Heart left ventricle (tissue), 16 donors: ENCODE measurements around the gene AMPD2. TPM values are rescaled to one million over a fixed set of nuclear protein-coding genes. Genes with fewer than 3 reads are reported as not detected.

Experiments
- ATAC-seq, 4 donors: fragments of 200-7000 bp; cut with Tn5 transposase; one replicate each; pipeline ENCODE4 v1.9.1; 2020 to 2022; ENCODE audit warnings: moderate library complexity in 4 of 4, mild to moderate bottlenecking in 3 of 4, moderate number of reproducible peaks in 1 of 4
- DNase-seq, 5 donors: peaks; one replicate each; pipeline ENCODE4 v3.0.0-alpha.2; 2020
- H3K27ac ChIP-seq, 12 donors: fragments of 200-600 bp; sonication (generic) in 4 of 12; one replicate each; pipeline versions ENCODE4 v1.5.0 to v1.8.0; 2016 to 2022; ENCODE audit warnings: mild to moderate bottlenecking in 2 of 12
- H3K27me3 ChIP-seq, 9 donors: fragments of 200-600 bp; sonication (generic) in 2 of 9; one replicate each; pipeline versions ENCODE4 v1.5.1 to v1.8.0; 2016 to 2022; ENCODE audit warnings: mild to moderate bottlenecking in 3 of 9
- H3K36me3 ChIP-seq, 9 donors: fragments of 200-600 bp; sonication (generic) in 2 of 9; one replicate each; pipeline versions ENCODE4 v1.5.0 to v1.8.0; 2018 to 2022; ENCODE audit warnings: mild to moderate bottlenecking in 2 of 9
- H3K4me1 ChIP-seq, 12 donors: fragments of 200-600 bp; sonication (generic) in 4 of 12; one replicate each; pipeline versions ENCODE4 v1.5.0 to v1.8.0; 2016 to 2022; ENCODE audit warnings: mild to moderate bottlenecking in 3 of 12
- H3K4me3 ChIP-seq, 12 donors: fragments of 200-600 bp; sonication (generic) in 4 of 12; one replicate each; pipeline versions ENCODE4 v1.5.0 to v1.8.0; 2017 to 2022; ENCODE audit warnings: mild to moderate bottlenecking in 9 of 12, moderate library complexity in 4 of 12
- H3K9me3 ChIP-seq, 12 donors: fragments of 200-600 bp; sonication (generic) in 4 of 12; one replicate each; pipeline versions ENCODE4 v1.5.0 to v1.8.0; 2016 to 2022; ENCODE audit warnings: mild to moderate bottlenecking in 1 of 12
- POLR2A ChIP-seq, 2 donors: fragments of 450-650 bp; IDR thresholded peaks; one replicate each; pipeline ENCODE4 v1.6.1; 2017; ENCODE audit warnings: antibody characterized with exemption in 2 of 2, mild to moderate bottlenecking in 2 of 2, moderate library complexity in 2 of 2
- WGBS, 4 donors: extraction: QIAGEN DNeasy Blood & Tissue Kit in 2 of 4; methylation state at CpG; one replicate each; pipeline versions ENCODE4 v1.1.5 to v1.1.7; 2013 to 2018; 5-methylcytosine and 5-hydroxymethylcytosine counted together
- intact Hi-C, 10 donors: fragments of 100-400 bp; cut with DNase I; formaldehyde crosslinking; loops; one replicate each; pipeline versions ENCODE4 v1.11.1 to v1.14.2; 2022
- polyA plus RNA-seq, 2 donors: library from polyadenylated mRNA; stranded (reverse); fragments of 200-250 nt; gene quantifications; one replicate each; pipeline ENCODE4 v1.2.3, GENCODE V29; 2013
- total RNA-seq, 9 donors: library from RNA; depleted of rRNA in 2 of 9; stranded (reverse); fragments of >200 nt in 2 of 9; fragmentation: NEBNext Ultra II Directional in 3 of 9; extraction: Animal tissue kit (Norgen Biotek cat#: 25700) in 3 of 9; gene quantifications; one replicate each; pipeline versions ENCODE4 v1.1.0 to v1.2.4, GENCODE V29; 2016 to 2023
- TF ChIP-seq, protein P1 (sequence below), 12 donors: fragments of 200-600 bp; sonication (generic) in 4 of 12; IDR thresholded peaks; one replicate each; pipeline versions ENCODE4 v1.5.0 to v1.8.0; 2018 to 2022; ENCODE audit warnings: antibody characterized with exemption in 12 of 12, mild to moderate bottlenecking in 5 of 12
- donor health status: ischemic (EF 13 %, LVEDD 7.1; RV severe dilation, severe dysfunction).
- donor health status: healthy with polysubstance abuse.
- donor health status: DM: no; HTN: yes; CAD: no.
- donor health status: DM: no; HTN: no; CAD: no.
- donor health status: ischemic (EF 25% LVEDD 6.9; RV normal size, moderate dysfunction).
- donor health status: ischemic (EF 25% LVEDD 5.7; RV mildly dilated, moderate dysfunction).
- donor health status: healthy.
- donor health status: DM: yes; HTN: yes; CAD: no.
- donor health status: ischemic (EF 35%, LVEDD 5.7; RV mildly dilated, moderate dysfunction).
- donor health status: nonischemic (EF 11% LVEDD 7.7; RV severe dilation, severe dysfunction).
- donor health status: DM: yes; HTN: yes; CAD: no.
- donor health status: PGD.
- donor health status: ischemic (EF 29% LVEDD 5.4; RV normal size, mild dysfunction).
- donor health status: nonischemic (EF 23%, LVEDD 6.1; RV moderate dilation, normal function).

AMPD2 gene
- total and polyA plus RNA-seq, 11 donors: 7.4 to 29.9 (median 10.0) TPM

DNA sequence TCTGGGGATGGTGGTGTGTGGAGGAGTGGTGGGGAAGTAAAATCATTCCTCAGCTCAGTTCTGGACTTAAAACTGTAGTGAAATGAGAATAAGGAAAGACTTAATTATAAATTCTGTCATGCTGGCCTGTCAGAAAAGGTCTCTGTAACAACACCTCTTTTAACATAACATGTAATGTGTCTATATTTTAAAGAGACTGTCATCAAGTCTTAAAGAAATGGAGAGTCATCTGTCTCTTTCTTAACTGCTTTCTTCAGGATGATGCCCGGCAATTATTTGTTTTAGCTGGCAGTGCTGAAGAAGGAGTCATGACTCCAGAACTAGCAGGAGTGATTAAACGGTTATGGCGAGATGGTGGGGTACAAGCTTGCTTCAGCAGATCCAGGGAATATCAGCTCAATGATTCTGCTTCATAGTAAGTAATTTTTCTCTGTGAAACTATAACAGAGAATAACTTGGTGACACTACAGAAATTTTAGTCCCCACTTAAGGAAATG is 40.6 kb upstream of the AMPD2 start:
- Histone ChIP-seq H3K9me3 (no peaks in the 10 kb centered on the region), H3K27me3 (no peaks in the 10 kb centered on the region), H3K27ac (peak overlapping the region in 1 of 12 donors; percentile 3), H3K36me3 (peaks cover 0 to 94% (median 68%) of the 10 kb centered on the region in 9 donors), H3K4me3 (no peak overlapping the region), H3K4me1 (peaks cover 0 to 27% (median 15%) of the 10 kb centered on the region in 12 donors)
- TF ChIP-seq, protein P1, sequence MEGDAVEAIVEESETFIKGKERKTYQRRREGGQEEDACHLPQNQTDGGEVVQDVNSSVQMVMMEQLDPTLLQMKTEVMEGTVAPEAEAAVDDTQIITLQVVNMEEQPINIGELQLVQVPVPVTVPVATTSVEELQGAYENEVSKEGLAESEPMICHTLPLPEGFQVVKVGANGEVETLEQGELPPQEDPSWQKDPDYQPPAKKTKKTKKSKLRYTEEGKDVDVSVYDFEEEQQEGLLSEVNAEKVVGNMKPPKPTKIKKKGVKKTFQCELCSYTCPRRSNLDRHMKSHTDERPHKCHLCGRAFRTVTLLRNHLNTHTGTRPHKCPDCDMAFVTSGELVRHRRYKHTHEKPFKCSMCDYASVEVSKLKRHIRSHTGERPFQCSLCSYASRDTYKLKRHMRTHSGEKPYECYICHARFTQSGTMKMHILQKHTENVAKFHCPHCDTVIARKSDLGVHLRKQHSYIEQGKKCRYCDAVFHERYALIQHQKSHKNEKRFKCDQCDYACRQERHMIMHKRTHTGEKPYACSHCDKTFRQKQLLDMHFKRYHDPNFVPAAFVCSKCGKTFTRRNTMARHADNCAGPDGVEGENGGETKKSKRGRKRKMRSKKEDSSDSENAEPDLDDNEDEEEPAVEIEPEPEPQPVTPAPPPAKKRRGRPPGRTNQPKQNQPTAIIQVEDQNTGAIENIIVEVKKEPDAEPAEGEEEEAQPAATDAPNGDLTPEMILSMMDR (IDR thresholded peaks at IDR 0.05): no peak
- TF ChIP-seq POLR2A (IDR thresholded peaks at IDR 0.05): no peak
- intact Hi-C loops: no loop called here
- WGBS, 4 donors: 70 to 86% (median 79%) methylated on average over 3 of the region's 3 CpGs
- DNase-seq (no peak), ATAC-seq (no peak)

DNA sequence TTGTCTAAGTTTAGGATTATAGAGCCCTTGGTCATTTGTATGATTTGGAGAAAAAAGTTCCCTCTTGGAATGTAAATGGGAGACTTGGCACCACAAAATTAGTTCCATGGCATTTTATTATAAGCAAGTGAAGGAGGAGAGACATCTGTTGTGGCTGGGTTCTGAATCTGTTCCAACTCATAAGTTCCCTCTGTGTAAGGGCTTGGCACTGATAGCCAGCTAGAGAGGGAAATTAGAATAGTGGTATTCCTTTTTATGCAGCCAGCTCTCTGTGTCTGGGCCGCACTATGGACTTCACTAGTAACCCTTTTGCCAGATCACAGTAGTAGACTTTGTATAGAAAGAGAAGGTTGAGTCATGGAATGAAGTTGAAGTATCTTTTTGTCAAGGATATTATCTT is 40.1 kb upstream of the AMPD2 start:
- intact Hi-C loops: no loop called here
- TF ChIP-seq, protein P1 (IDR thresholded peaks at IDR 0.05): no peak
- TF ChIP-seq POLR2A (IDR thresholded peaks at IDR 0.05): no peak

DNA sequence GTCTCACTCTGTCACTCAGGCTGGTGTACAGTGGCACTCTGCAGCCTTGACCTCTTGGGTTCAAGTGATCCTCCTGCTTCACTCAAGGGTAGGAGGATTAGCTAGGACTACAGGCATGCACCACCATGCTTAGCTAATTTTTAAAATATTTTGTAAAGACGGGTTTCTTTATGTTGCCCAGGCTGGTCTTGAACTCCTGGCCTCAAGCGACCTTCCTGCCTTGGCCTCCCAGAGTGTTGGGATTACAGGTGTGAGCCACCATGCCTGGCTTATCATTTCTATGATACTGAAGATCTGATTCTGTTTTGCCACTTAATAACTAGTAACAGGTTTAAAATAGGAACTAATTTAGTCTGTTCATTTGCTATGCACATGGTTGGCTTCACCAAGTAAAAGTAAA is 37.6 kb upstream of the AMPD2 start:
- 91 to 96% (median 94%) methylated on average over 2 of the region's 2 CpGs for WGBS, 4 donors

More for the DNA sequence above, 40.1 kb upstream of the AMPD2 start:
- WGBS, 4 donors: 40 to 66% (median 49%) methylated on average over 1 of the region's 1 CpG
- Histone ChIP-seq H3K4me3 (no peak overlapping the region), H3K27ac (no peak overlapping the region), H3K9me3 (no peaks in the 10 kb centered on the region), H3K36me3 (peaks cover 0 to 94% (median 73%) of the 10 kb centered on the region in 9 donors), H3K4me1 (peaks cover 0 to 22% (median 10%) of the 10 kb centered on the region in 12 donors), H3K27me3 (no peaks in the 10 kb centered on the region)
- ATAC-seq (peak; percentile 37 to 84 (median 78)), DNase-seq (peak in 1 of 5 donors; percentile 14)

DNA sequence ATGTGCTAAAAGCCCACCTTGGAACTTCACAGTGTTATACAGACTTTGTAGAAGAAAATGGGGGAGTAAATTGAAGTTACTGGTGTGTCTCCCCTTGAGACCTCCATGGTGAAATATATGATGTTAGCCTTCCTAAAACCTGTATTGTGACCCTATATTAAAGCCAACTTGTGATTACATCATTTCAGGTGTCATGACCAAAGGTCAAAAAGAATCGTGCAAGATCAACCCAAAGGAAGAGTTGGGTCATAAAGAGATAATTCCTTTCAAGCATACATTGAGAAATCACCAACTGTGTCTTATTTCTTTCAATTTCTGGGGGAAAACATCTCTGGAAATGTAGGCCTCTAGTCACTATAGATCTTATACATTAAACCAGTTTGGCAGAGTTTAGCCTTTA is 34.9 kb upstream of the AMPD2 start:
- peaks cover 0 to 100% (median 98%) of the 10 kb centered on the region in 9 donors for H3K36me3 ChIP-seq
- H3K4me3 ChIP-seq: no peak overlapping the region
- TF ChIP-seq, protein P1 (IDR thresholded peaks at IDR 0.05): no peak
- TF ChIP-seq POLR2A (IDR thresholded peaks at IDR 0.05): no peak
- DNase-seq (no peak), ATAC-seq (no peak)
- H3K27ac ChIP-seq: no peak overlapping the region
- no peaks in the 10 kb centered on the region for H3K9me3 ChIP-seq
- intact Hi-C loops: no loop called here
- peaks cover 0 to 5% (median 0%) of the 10 kb centered on the region in 12 donors for H3K4me1 ChIP-seq
- 79 to 89% (median 84%) methylated on average over 1 of the region's 1 CpG for WGBS, 4 donors
- H3K27me3 ChIP-seq: no peaks in the 10 kb centered on the region

More for the DNA sequence above, 37.6 kb upstream of the AMPD2 start:
- ATAC-seq (no peak), DNase-seq (no peak)
- Histone ChIP-seq H3K27me3 (no peaks in the 10 kb centered on the region), H3K36me3 (peaks cover 0 to 98% (median 78%) of the 10 kb centered on the region in 9 donors), H3K27ac (no peak overlapping the region), H3K9me3 (no peaks in the 10 kb centered on the region), H3K4me3 (no peak overlapping the region), H3K4me1 (peaks cover 0 to 19% (median 10%) of the 10 kb centered on the region in 12 donors)
- TF ChIP-seq, protein P1 (IDR thresholded peaks at IDR 0.05): no peak
- no peak for TF ChIP-seq POLR2A (IDR thresholded peaks at IDR 0.05)
- intact Hi-C loops: no loop called here
